GM06990 (cell line): ENCODE results near the gene MGARP.

Experiments
- DNase-seq: peaks from one replicate; pipeline ENCODE4 v3.0.0-alpha.2; 2011; ENCODE audit not compliant: insufficient read length; ENCODE audit errors: extremely low read depth
- H3K27me3 ChIP-seq: replicated peaks from 2 replicates; pipeline ENCODE4 v1.6.0; 2011; ENCODE audit warnings: low read length; ENCODE audit not compliant: control insufficient read depth, insufficient read depth
- H3K36me3 ChIP-seq: 2 replicates; pipeline ENCODE4 v1.5.1; 2011; ENCODE audit warnings: low read length; ENCODE audit not compliant: control insufficient read depth, insufficient read depth
- H3K4me3 ChIP-seq: replicated peaks from 2 replicates; pipeline ENCODE4 v1.5.1; 2011; ENCODE audit warnings: low read depth, mild to moderate bottlenecking, control low read depth, low read length
- TF ChIP-seq, protein P1 (sequence below): IDR thresholded peaks from 2 replicates; pipeline ENCODE4 v1.5.1; 2011; ENCODE audit warnings: low read length, control low read depth, mild to moderate bottlenecking, inconsistent platforms; ENCODE audit not compliant: insufficient read depth, poor library complexity, severe bottlenecking

MGARP gene

DNA sequence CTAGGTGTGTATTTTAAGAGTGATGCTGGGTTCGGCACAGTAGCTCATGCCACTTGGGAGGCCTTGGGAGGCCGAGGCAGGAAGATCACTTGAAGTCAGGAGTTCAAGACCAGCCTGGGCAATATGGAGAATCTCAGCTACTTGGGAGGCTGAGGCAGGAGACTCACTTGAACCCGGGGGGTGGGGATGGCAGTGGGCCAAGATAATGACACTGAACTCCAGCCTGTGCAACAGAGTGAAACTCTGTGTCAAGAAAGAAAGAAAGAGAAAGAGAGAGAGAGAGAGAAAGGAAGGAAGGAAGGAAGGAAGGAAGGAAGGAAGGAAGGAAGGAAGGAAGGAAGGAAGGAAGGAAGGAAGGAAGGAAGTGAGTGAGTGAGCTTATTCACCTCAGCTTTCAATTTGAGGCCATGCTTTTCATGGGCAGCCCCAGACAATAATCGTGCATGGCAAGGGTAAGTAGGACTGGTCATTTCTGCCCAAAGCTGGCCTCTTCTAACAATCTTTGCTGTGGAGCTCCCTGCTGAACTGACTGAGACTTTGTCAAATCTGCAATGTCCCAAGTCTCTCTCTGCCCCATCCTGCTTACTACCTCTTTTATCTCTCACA is 60.5 kb downstream of the MGARP start:
- TF ChIP-seq, protein P1, sequence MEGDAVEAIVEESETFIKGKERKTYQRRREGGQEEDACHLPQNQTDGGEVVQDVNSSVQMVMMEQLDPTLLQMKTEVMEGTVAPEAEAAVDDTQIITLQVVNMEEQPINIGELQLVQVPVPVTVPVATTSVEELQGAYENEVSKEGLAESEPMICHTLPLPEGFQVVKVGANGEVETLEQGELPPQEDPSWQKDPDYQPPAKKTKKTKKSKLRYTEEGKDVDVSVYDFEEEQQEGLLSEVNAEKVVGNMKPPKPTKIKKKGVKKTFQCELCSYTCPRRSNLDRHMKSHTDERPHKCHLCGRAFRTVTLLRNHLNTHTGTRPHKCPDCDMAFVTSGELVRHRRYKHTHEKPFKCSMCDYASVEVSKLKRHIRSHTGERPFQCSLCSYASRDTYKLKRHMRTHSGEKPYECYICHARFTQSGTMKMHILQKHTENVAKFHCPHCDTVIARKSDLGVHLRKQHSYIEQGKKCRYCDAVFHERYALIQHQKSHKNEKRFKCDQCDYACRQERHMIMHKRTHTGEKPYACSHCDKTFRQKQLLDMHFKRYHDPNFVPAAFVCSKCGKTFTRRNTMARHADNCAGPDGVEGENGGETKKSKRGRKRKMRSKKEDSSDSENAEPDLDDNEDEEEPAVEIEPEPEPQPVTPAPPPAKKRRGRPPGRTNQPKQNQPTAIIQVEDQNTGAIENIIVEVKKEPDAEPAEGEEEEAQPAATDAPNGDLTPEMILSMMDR: no peak
- Histone ChIP-seq H3K27me3 (no peaks in the 10 kb centered on the region), H3K4me3 (no peak overlapping the region), H3K36me3 (no peaks in the 10 kb centered on the region)
- DNase-seq: no peak
